GM12878 (cell line): ENCODE results near the gene SLC4A9. TPM values are rescaled to one million over a fixed set of nuclear protein-coding genes. Genes with fewer than 3 reads are reported as not detected.

Source experiments
- ATAC-seq: fragments of 200-7000 bp; cut with Tn5 transposase; 3 replicates; pipeline ENCODE4 v1.9.1; 2020; ENCODE audit warnings: mild to moderate bottlenecking, moderate library complexity
- BruUV-seq: library from RNA; stranded (reverse); fragments of 400-500 nt; replicated peaks from 2 replicates; lab custom pipeline; 2021; lab: Mats Ljungman, UMichigan
- CTCF ChIA-PET: fragments of 300-600 bp; sonication (Branson Sonifier 250); formaldehyde crosslinking; extraction: SDS; loops from one replicate; lab custom pipeline; 2021; ENCODE audit warnings: inconsistent platforms; lab: Yijun Ruan, JAX
- POLR2A ChIA-PET: fragments of 350-600 bp; formaldehyde crosslinking; extraction: SDS; loops from one replicate; lab custom pipeline; 2021; ENCODE audit warnings: inconsistent platforms; lab: Charles Lee
- RAD21 ChIA-PET: fragments of 300-600 bp; sonication (Branson Sonifier 250); formaldehyde crosslinking; loops from one replicate; lab custom pipeline; 2023; ENCODE audit warnings: antibody characterized with exemption; ENCODE audit not compliant: unreplicated experiment; lab: Charles Lee
- SMC1A ChIA-PET: fragments of 300-600 bp; sonication (Branson Sonifier 250); formaldehyde crosslinking; loops from one replicate; lab custom pipeline; 2023; ENCODE audit not compliant: unreplicated experiment, uncharacterized antibody; lab: Charles Lee
- DNase-seq: peaks from one replicate; pipeline ENCODE4 v3.0.0-alpha.2; 2011; ENCODE audit warnings: low read depth, low spot score
- FAIRE-seq: peaks from 3 replicates; lab custom pipeline; 2011; peaks lifted over from hg19 to GRCh38; lab: Jason Lieb, UNC
- H2AFZ ChIP-seq: 2 replicates; pipeline ENCODE4 v1.6.0; 2011; ENCODE audit warnings: low read depth, low read length, control low read depth; ENCODE audit not compliant: control insufficient read depth
- H3K27ac ChIP-seq: 2 replicates; pipeline ENCODE4 v1.5.1; 2011; ENCODE audit warnings: control low read depth; ENCODE audit not compliant: control insufficient read depth, insufficient read depth
- H3K27me3 ChIP-seq, 2 experiments: replicated peaks in 1 of 2; 2 replicates each; pipeline versions ENCODE4 v1.6.0 to v1.6.1; 2011; ENCODE audit warnings: low read length in 1 of 2; ENCODE audit not compliant: control insufficient read depth in 2 of 2, insufficient read depth in 2 of 2
- H3K36me3 ChIP-seq, 2 experiments: 2 replicates each; pipeline ENCODE4 v1.5.1; 2011; ENCODE audit warnings: low read length in 1 of 2; ENCODE audit not compliant: control insufficient read depth in 2 of 2, insufficient read depth in 2 of 2
- H3K4me1 ChIP-seq: 2 replicates; pipeline ENCODE4 v1.6.1; 2011; ENCODE audit warnings: mild to moderate bottlenecking, low read length, moderate library complexity, mixed read lengths; ENCODE audit not compliant: control insufficient read depth, insufficient read depth
- H3K4me2 ChIP-seq: 2 replicates; pipeline ENCODE4 v1.6.0; 2011; ENCODE audit warnings: control low read depth; ENCODE audit not compliant: control insufficient read depth, insufficient read depth
- H3K4me3 ChIP-seq: fragments of 200-600 bp; sonication (generic); 2 replicates; pipeline ENCODE4 v1.5.1; 2016
- H3K79me2 ChIP-seq: 2 replicates; pipeline ENCODE4 v1.6.0; 2011; ENCODE audit warnings: low read length; ENCODE audit not compliant: control insufficient read depth, insufficient read depth
- H3K9ac ChIP-seq: 2 replicates; pipeline ENCODE4 v1.8.0; 2011; ENCODE audit warnings: low read length, control low read depth, mixed read lengths; ENCODE audit not compliant: control insufficient read depth, insufficient read depth
- H3K9me3 ChIP-seq: replicated peaks from 3 replicates; pipeline ENCODE4 v1.5.1; 2011; ENCODE audit warnings: mild to moderate bottlenecking, low read length; ENCODE audit not compliant: control insufficient read depth, insufficient read depth
- H4K20me1 ChIP-seq: 2 replicates; pipeline ENCODE4 v1.6.0; 2011; ENCODE audit not compliant: control insufficient read depth, insufficient read depth
- FOS ChIP-seq: IDR thresholded peaks from 3 replicates; pipeline ENCODE4 v1.6.1; 2011; ENCODE audit warnings: borderline replicate concordance; ENCODE audit not compliant: insufficient read length; ENCODE audit errors: extremely low read depth
- GABPA ChIP-seq: IDR thresholded peaks from 2 replicates; pipeline ENCODE4 v1.6.1; 2014; ENCODE audit warnings: antibody characterized with exemption, low read depth, mild to moderate bottlenecking, inconsistent platforms
- MTA3 ChIP-seq: IDR thresholded peaks from 2 replicates; pipeline ENCODE4 v1.6.1; 2012; ENCODE audit warnings: low read length, inconsistent platforms, borderline replicate concordance
- NR2F1 ChIP-seq: fragments of 450-650 bp; conservative IDR thresholded peaks from 2 replicates; pipeline ENCODE4 v1.6.1; 2017; ENCODE audit warnings: mild to moderate bottlenecking
- PML ChIP-seq: IDR thresholded peaks from 2 replicates; pipeline ENCODE4 v1.6.1; 2012; ENCODE audit warnings: low read length, inconsistent platforms
- POU2F2 ChIP-seq: IDR thresholded peaks from 3 replicates; pipeline ENCODE4 v1.6.1; 2011; ENCODE audit warnings: low read depth, mild to moderate bottlenecking, low read length, borderline replicate concordance
- RELA ChIP-seq: fragments of 450-650 bp; IDR thresholded peaks from 2 replicates; pipeline ENCODE4 v1.8.0; 2014; ENCODE audit warnings: borderline replicate concordance; ENCODE audit not compliant: partially characterized antibody
- SIX5 ChIP-seq: IDR thresholded peaks from 2 replicates; pipeline ENCODE4 v1.6.1; 2011; ENCODE audit warnings: mild to moderate bottlenecking, low read depth, low read length, moderate library complexity; ENCODE audit not compliant: severe bottlenecking
- SMAD1 ChIP-seq: fragments of 450-650 bp; IDR thresholded peaks from 2 replicates; pipeline ENCODE4 v1.6.1; 2018; ENCODE audit warnings: mild to moderate bottlenecking, low read depth; ENCODE audit not compliant: partially characterized antibody
- SMAD5 ChIP-seq: IDR thresholded peaks from 2 replicates; pipeline ENCODE4 v1.6.1; 2016; ENCODE audit warnings: antibody characterized with exemption, low read depth
- SREBF2 ChIP-seq: IDR thresholded peaks from 2 replicates; pipeline ENCODE4 v1.6.1; 2012; ENCODE audit warnings: mild to moderate bottlenecking, low read length
- WGBS: methylation state at CpG from one replicate; pipeline ENCODE4 v1.1.6; 2016; ENCODE audit warnings: low lambda C conversion rate; ENCODE audit not compliant: insufficient replicate concordance, insufficient coverage; ENCODE audit errors: missing lambda C conversion rate; 5-methylcytosine and 5-hydroxymethylcytosine counted together
- in situ Hi-C: fragments of 300-500 bp; cut with MboI; formaldehyde crosslinking; loops from 9 replicates; pipeline ENCODE4 v1.14.3; 2018; ENCODE audit warnings: mixed read lengths
- intact Hi-C: fragments of 100-400 bp; cut with micrococcal nuclease; formaldehyde crosslinking; loops from one replicate; pipeline ENCODE4 v1.14.2; 2022; ENCODE audit not compliant: unreplicated experiment
- polyA plus RNA-seq, 11 experiments: library from polyadenylated mRNA; depleted of rRNA in 4 of 11; unstranded in 6 of 11; stranded (reverse) in 5 of 11; fragments of >200 nt; fragmentation: Nextera tagmentation in 4 of 11; fragmentation: Illumina TruSeq in 1 of 11; extraction: Ambion mirVana in 4 of 11; extraction: Trizol in 1 of 11; gene quantifications; 1 replicate in 1 of 11; 2 replicates in 10 of 11; pipeline versions ENCODE4 v1.2.1 to v1.2.3, GENCODE V29; 2011 to 2016; ENCODE audit warnings: inconsistent platforms in 2 of 11, missing spikeins in 2 of 11, low read depth in 1 of 11
- total RNA-seq, 4 experiments: library from RNA; depleted of rRNA in 3 of 4; stranded (reverse); fragments of >200 nt in 3 of 4; fragmentation: Illumina TruSeq in 1 of 4; extraction: Trizol in 1 of 4; gene quantifications; 2 replicates each; pipeline versions ENCODE4 v1.2.1 to v1.2.3, GENCODE V29; 2013 to 2021
- TF ChIP-seq, protein P1 (sequence below): IDR thresholded peaks from 2 replicates; pipeline ENCODE4 v1.6.1; 2012; ENCODE audit warnings: low read depth, low read length, improper control_type of control experiment
- TF ChIP-seq, protein P2 (sequence below): fragments of 450-650 bp; IDR thresholded peaks from 2 replicates; pipeline ENCODE4 v1.6.1; 2017; ENCODE audit warnings: mild to moderate bottlenecking, low read depth, inconsistent platforms; ENCODE audit not compliant: poor library complexity, severe bottlenecking

SLC4A9 gene
- total and polyA plus RNA-seq, 10 of the 15 experiments (the other 5 are each of a cell fraction or from before 2014, with no cell fraction given), result 0.03 to 0.05 (median 0.05) TPM; not detected in 7

DNA sequence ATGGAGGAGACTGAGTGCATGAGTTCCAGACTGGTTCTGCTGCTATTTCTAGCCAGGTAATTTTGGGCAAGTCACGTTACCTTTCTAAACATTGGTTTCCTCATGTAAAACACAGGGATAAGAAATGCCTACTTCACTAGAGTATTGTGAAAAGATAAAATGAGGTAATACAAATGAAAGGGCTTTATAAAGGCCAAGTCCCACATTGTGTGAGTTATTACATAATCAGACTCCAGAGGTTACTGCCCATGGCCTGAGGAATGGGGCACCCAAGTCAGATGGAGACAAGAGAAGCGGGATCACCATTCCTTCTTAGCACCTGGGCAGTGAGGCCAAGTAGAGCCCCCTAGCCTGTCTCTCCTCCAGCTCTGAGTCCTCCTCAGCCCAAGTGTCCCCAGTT is 21.1 kb upstream of the SLC4A9 start:
- no peaks in the 10 kb centered on the region for H3K9me3 ChIP-seq
- CTCF ChIA-PET, result no interaction called here
- DNase-seq, result no peak
- no peak overlapping the region for H3K4me3 ChIP-seq
- no peak for FAIRE-seq
- intact Hi-C loops, result no loop called here
- H3K9ac ChIP-seq, result no peak overlapping the region
- no peaks in the 10 kb centered on the region; a peak in 2 of 4 replicates for H3K36me3 ChIP-seq
- POLR2A ChIA-PET, result no interaction called here
- SMC1A ChIA-PET, result no interaction called here
- no TSS peak for BruUV-seq
- RAD21 ChIA-PET, result no interaction called here
- WGBS, result 76% methylated on average over 2 of the region's 2 CpGs
- H4K20me1 ChIP-seq, result no peaks in the 10 kb centered on the region
- no peak overlapping the region for H2AFZ ChIP-seq
- H3K79me2 ChIP-seq, result peaks cover 3% of the 10 kb centered on the region
- no peak overlapping the region for H3K27ac ChIP-seq
- in situ Hi-C loops, result no loop called here
- ATAC-seq, result no peak
- TF ChIP-seq PML (no peak), SREBF2 (no peak), FOS (no peak), NR2F1 (no peak), MTA3 (no peak), POU2F2 (no peak), RELA (no peak), GABPA (no peak), SMAD1 (no peak), SIX5 (no peak), SMAD5 (no peak)
- TF ChIP-seq, protein P1, sequence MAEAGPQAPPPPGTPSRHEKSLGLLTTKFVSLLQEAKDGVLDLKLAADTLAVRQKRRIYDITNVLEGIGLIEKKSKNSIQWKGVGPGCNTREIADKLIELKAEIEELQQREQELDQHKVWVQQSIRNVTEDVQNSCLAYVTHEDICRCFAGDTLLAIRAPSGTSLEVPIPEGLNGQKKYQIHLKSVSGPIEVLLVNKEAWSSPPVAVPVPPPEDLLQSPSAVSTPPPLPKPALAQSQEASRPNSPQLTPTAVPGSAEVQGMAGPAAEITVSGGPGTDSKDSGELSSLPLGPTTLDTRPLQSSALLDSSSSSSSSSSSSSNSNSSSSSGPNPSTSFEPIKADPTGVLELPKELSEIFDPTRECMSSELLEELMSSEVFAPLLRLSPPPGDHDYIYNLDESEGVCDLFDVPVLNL, result no peak
- TF ChIP-seq, protein P2, sequence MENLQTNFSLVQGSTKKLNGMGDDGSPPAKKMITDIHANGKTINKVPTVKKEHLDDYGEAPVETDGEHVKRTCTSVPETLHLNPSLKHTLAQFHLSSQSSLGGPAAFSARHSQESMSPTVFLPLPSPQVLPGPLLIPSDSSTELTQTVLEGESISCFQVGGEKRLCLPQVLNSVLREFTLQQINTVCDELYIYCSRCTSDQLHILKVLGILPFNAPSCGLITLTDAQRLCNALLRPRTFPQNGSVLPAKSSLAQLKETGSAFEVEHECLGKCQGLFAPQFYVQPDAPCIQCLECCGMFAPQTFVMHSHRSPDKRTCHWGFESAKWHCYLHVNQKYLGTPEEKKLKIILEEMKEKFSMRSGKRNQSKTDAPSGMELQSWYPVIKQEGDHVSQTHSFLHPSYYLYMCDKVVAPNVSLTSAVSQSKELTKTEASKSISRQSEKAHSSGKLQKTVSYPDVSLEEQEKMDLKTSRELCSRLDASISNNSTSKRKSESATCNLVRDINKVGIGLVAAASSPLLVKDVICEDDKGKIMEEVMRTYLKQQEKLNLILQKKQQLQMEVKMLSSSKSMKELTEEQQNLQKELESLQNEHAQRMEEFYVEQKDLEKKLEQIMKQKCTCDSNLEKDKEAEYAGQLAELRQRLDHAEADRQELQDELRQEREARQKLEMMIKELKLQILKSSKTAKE, result no peak
- H3K27me3 ChIP-seq, result no peaks in the 10 kb centered on the region
- H3K4me2 ChIP-seq, result no peak overlapping the region
- H3K4me1 ChIP-seq, result peaks cover 36% of the 10 kb centered on the region
